Peyer's patch (tissue), 4 donors: ENCODE data around the gene TRPC4. TPM values are rescaled to one million over a fixed set of nuclear protein-coding genes. Genes with fewer than 3 reads are reported as not detected.

ENCODE experiments used
- DNase-seq, 3 donors: peaks; one replicate each; pipeline ENCODE4 v3.0.0-alpha.2; 2017 to 2019
- H3K27ac ChIP-seq, 4 donors: fragments of 200-600 bp; sonication (generic); one replicate each; pipeline ENCODE4 v1.5.1; 2016 to 2019
- H3K27me3 ChIP-seq, 2 donors: fragments of 200-600 bp; sonication (generic); one replicate each; pipeline ENCODE4 v1.5.1; 2019
- H3K36me3 ChIP-seq, 3 donors: fragments of 200-600 bp; sonication (generic); one replicate each; pipeline ENCODE4 v1.5.1; 2016 to 2019
- H3K4me1 ChIP-seq, 4 donors: fragments of 200-600 bp; sonication (generic); one replicate each; pipeline ENCODE4 v1.5.1; 2016 to 2019
- H3K4me3 ChIP-seq, 4 donors: fragments of 200-600 bp; sonication (generic); 1 replicate in 3 of 4; 2 replicates in 1 of 4; pipeline ENCODE4 v1.5.1; 2016 to 2019; ENCODE audit warnings: mild to moderate bottlenecking in 1 of 4
- H3K9me3 ChIP-seq, 4 donors: fragments of 200-600 bp; sonication (generic); one replicate each; pipeline ENCODE4 v1.5.1; 2016 to 2019; ENCODE audit warnings: mild to moderate bottlenecking in 1 of 4
- POLR2A ChIP-seq, 2 donors: fragments of 450-650 bp; IDR thresholded peaks; one replicate each; pipeline ENCODE4 v1.5.1; 2017; ENCODE audit warnings: antibody characterized with exemption in 2 of 2, mild to moderate bottlenecking in 2 of 2, moderate library complexity in 2 of 2
- total RNA-seq, 4 donors: library from RNA; depleted of rRNA; stranded (reverse); fragments of >200 nt; gene quantifications; one replicate each; pipeline ENCODE4 v1.1.0, GENCODE V29; 2016
- TF ChIP-seq, protein P1 (sequence below), 6 experiments: fragments of 450-650 bp in 4 of 6; fragments of 200-600 bp in 2 of 6; sonication (generic) in 1 of 6; IDR thresholded peaks; one replicate each; pipeline ENCODE4 v1.5.1; 2017 to 2019; ENCODE audit warnings: antibody characterized with exemption in 6 of 6, mild to moderate bottlenecking in 3 of 6, moderate library complexity in 1 of 6

TRPC4 gene
- total RNA-seq, 4 donors from 2014 or later = 1.2 TPM; not detected in 3

DNA sequence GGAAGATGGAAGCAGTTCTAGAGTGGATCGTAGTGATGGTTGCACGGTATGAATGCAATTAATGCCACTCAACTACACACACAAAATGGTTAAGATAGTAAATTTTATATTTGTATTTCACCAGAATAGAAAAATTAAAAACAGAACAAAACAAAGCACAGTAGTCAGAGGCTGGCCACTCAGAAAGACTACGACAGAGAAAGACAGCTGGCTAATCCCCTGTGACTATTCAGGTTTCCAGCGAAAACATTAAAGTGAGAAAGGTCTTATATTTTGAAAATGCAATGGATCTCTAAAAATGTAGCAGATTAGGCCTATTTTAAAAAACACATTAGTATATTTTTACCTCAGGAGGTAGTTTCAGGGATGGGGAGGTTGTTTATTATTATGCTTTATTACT lies 139.7 kb downstream of the TRPC4 start:
- TF ChIP-seq POLR2A (IDR thresholded peaks at IDR 0.05) = no peak
- TF ChIP-seq, protein P1, sequence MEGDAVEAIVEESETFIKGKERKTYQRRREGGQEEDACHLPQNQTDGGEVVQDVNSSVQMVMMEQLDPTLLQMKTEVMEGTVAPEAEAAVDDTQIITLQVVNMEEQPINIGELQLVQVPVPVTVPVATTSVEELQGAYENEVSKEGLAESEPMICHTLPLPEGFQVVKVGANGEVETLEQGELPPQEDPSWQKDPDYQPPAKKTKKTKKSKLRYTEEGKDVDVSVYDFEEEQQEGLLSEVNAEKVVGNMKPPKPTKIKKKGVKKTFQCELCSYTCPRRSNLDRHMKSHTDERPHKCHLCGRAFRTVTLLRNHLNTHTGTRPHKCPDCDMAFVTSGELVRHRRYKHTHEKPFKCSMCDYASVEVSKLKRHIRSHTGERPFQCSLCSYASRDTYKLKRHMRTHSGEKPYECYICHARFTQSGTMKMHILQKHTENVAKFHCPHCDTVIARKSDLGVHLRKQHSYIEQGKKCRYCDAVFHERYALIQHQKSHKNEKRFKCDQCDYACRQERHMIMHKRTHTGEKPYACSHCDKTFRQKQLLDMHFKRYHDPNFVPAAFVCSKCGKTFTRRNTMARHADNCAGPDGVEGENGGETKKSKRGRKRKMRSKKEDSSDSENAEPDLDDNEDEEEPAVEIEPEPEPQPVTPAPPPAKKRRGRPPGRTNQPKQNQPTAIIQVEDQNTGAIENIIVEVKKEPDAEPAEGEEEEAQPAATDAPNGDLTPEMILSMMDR (IDR thresholded peaks at IDR 0.05) = no peak
- DNase-seq = no peak
- Histone ChIP-seq H3K27me3 (no peaks in the 10 kb centered on the region), H3K9me3 (no peaks in the 10 kb centered on the region), H3K27ac (no peak overlapping the region), H3K36me3 (no peaks in the 10 kb centered on the region), H3K4me3 (no peak overlapping the region), H3K4me1 (no peaks in the 10 kb centered on the region)

DNA sequence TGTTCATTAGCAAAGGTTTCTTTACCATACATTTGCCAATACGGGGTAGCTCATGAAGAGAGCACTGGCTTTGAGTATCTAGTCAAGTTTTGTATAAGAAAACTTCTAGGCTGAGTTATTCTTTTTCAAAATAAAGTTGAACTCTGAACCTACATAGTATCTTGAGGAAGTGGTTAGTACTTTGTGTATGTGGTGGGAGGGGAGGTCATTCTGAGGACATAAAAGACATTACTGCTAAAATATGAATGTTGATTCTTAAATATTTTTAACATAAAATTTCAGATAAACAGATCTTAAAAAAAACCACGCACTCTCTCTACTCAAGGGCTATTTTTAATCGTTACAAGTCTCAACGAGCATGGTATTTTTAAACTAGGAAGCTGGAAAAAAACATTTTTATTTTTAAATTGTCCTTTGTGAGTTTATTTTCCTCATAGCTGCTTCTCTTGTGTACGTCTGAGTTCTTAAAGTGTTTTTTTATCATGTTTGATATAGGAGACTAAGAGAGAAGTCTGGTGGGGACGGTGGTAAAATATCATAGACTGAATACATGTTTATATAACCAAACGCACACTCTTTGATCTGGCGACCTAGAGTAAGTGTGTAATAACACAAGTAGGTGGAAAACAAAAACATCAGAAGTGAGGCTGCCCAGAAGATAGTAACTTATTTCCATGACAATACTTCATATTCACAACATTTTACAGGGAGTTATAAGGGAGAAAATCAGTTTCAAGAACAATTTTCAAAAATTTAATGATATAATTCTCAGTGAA lies 153.0 kb downstream of the TRPC4 start:
- TF ChIP-seq POLR2A (IDR thresholded peaks at IDR 0.05) = no peak
- TF ChIP-seq, protein P1 (IDR thresholded peaks at IDR 0.05) = no peak
- Histone ChIP-seq H3K27ac (no peak overlapping the region), H3K9me3 (no peaks in the 10 kb centered on the region), H3K4me3 (no peak overlapping the region), H3K27me3 (no peaks in the 10 kb centered on the region), H3K36me3 (no peaks in the 10 kb centered on the region), H3K4me1 (no peaks in the 10 kb centered on the region)
- DNase-seq = no peak

DNA sequence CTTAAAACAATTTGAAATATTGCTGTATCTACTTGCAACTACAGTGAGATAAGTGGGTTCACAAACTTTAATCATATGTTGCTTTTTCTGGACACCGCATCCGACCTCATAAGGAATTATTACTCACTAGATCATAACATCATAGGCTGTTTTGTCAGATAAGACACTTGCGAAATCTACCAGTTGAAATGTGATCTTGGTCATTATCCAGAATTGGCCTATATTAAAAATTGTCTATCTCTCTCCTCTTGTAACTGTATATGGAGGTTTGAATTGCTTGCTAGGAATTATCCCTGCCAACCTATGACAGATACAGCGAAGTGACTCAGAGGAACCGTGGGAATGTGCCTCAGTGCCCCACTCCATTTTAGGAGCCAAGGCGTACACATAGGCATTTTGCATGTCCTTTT lies 154.0 kb downstream of the TRPC4 start:
- Histone ChIP-seq H3K36me3 (no peaks in the 10 kb centered on the region), H3K4me1 (no peaks in the 10 kb centered on the region), H3K27me3 (no peaks in the 10 kb centered on the region), H3K27ac (no peak overlapping the region), H3K4me3 (no peak overlapping the region), H3K9me3 (no peaks in the 10 kb centered on the region)
- TF ChIP-seq, protein P1 (IDR thresholded peaks at IDR 0.05) = no peak
- no peak for TF ChIP-seq POLR2A (IDR thresholded peaks at IDR 0.05)
- DNase-seq = no peak

DNA sequence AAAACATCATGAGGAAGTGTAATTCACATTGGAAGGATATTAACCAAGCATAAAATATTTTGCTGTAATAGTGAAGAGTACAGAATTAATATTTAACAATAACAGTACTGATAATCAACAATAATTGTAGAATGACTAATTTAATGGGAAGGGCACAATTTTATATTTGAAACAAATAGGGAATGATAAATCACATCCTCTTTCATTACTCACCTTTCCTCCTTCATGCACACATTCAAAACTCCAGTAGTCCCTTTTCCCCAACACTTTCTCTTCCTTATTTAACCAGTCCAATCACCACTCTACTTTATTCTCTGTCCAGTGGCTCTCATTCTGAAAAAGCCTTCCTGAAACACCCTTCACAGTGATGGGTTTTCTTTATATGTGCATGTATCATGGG lies 160.3 kb downstream of the TRPC4 start:
- Histone ChIP-seq H3K27me3 (no peaks in the 10 kb centered on the region), H3K4me1 (no peaks in the 10 kb centered on the region), H3K9me3 (no peaks in the 10 kb centered on the region), H3K36me3 (no peaks in the 10 kb centered on the region), H3K4me3 (no peak overlapping the region), H3K27ac (no peak overlapping the region)
- no peak for DNase-seq
- TF ChIP-seq, protein P1 (IDR thresholded peaks at IDR 0.05) = no peak
- no peak for TF ChIP-seq POLR2A (IDR thresholded peaks at IDR 0.05)

DNA sequence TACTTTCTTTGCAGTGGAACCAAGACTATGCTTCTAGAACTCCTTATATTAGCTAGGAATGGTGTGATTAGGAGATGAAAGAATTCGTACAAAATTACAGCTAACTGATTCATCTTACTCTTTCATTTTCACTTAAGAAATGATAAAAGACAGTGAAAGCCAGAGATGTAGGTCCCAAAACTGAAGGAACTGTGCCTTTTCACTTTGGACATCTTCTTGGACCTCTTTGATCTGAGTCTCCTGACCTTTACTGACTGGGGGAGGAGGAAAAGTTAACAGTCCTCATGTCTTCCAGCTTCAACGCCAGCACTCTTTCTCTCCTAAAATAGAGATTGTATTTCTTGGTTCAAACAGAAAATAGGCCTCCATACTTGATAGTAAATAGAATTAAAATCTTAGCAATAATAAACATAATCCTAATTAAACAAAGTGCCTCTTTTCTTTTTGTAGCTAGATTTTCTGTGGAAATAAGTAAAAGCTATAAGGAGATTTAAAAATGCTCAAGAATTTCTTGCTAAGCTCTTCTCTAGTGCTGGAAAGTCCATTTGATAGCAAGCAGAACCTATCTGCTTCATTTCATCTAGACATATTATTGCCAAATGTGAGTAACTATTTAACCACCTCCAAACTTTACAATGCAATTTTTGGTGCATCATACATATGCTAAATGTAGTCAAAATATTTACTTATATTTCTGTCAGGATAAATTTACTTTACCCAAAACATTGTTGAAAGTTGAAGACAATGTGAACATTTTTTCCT lies 161.7 kb downstream of the TRPC4 start:
- Histone ChIP-seq H3K9me3 (no peaks in the 10 kb centered on the region), H3K27me3 (no peaks in the 10 kb centered on the region), H3K27ac (no peak overlapping the region), H3K4me1 (no peaks in the 10 kb centered on the region), H3K4me3 (no peak overlapping the region), H3K36me3 (no peaks in the 10 kb centered on the region)
- no peak for TF ChIP-seq POLR2A (IDR thresholded peaks at IDR 0.05)
- TF ChIP-seq, protein P1 (IDR thresholded peaks at IDR 0.05) = no peak
- no peak for DNase-seq
